Dendritic cell treated with granulocyte-macrophage colony-stimulating factor and Interleukin-4, amounts not matched to agents 40 ng/mL and 50 ng/mL, for 4 days (primary cell): ENCODE data around the gene ALG9.
"Not testable (repeated sequence)": the region's sequence is repeated elsewhere in the genome, so short reads cannot be mapped to it uniquely, and the experiment has no call there.

Experiments
- H3K27ac Mint-ChIP-seq: one replicate; pipeline ENCODE4 v1.8.0; 2022; ENCODE audit warnings: mild to moderate bottlenecking, mixed read lengths
- H3K27me3 Mint-ChIP-seq: one replicate; pipeline ENCODE4 v1.8.0; 2022; ENCODE audit warnings: mild to moderate bottlenecking, mixed read lengths
- H3K36me3 Mint-ChIP-seq: one replicate; pipeline ENCODE4 v1.8.0; 2022; ENCODE audit warnings: low read depth, mixed read lengths
- H3K4me1 Mint-ChIP-seq: one replicate; pipeline ENCODE4 v1.8.0; 2022; ENCODE audit warnings: low read depth, mixed read lengths
- H3K4me3 Mint-ChIP-seq: one replicate; pipeline ENCODE4 v1.8.0; 2022; ENCODE audit warnings: mild to moderate bottlenecking, moderate library complexity, mixed read lengths
- H3K9me3 Mint-ChIP-seq: one replicate; pipeline ENCODE4 v1.8.0; 2022; ENCODE audit warnings: mixed read lengths
- intact Hi-C: fragments of 100-400 bp; cut with micrococcal nuclease; formaldehyde crosslinking; loops from one replicate; pipeline ENCODE4 v1.15.0; 2022

ALG9 gene

DNA sequence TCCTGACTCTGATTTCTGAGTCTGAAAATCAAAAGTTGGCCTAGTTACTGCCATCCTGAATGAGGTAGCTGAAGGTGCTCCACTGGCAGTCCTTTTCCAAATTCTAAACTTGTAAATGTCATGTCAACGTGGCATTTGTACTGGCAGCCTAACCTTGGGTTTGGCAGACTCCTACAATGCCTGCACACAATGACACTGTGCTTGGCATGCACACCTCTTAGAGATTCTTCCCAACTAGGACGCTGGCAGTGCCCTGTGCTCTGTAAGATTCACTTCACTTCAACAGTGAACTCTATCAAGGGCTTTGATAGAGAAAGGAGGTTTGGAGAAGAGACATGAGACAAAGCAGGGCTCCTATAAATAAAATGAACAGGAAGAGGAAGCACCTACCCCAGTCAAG lies 83.3 kb downstream of the ALG9 start:
- H3K36me3 Mint-ChIP-seq = peaks cover 21% of the 10 kb centered on the region
- no peaks in the 10 kb centered on the region for H3K9me3 Mint-ChIP-seq
- no peaks in the 10 kb centered on the region for H3K27me3 Mint-ChIP-seq
- intact Hi-C loops = no loop called here
- H3K4me1 Mint-ChIP-seq = peaks cover 14% of the 10 kb centered on the region
- H3K4me3 Mint-ChIP-seq = no peak overlapping the region
- no peak overlapping the region for H3K27ac Mint-ChIP-seq

DNA sequence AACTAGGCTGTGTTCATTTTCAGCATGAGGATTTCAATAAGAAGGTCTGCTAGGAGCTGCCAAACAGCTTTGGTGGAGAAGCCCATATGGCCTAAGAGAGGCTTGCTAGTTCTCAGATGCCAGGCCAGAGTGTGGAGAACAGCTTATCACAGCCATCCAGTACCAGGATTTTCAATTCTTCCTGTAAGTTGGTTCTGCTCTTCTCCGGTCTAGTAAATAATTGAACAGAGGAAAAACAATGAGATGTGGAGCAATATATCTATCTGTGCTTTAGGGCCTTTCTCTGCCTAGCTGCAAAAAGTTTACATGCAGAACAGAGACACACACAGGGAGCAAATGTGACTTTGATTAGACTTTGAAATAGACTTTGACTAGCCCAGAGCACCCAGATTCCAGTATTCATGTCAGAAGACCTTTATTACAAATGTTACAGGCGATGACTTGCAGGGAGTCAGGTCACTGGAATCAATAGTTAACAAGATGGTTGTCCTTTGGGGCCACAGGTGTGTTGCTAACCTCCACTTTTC lies 85.4 kb downstream of the ALG9 start:
- intact Hi-C loops = no loop called here
- peaks cover 13% of the 10 kb centered on the region for H3K36me3 Mint-ChIP-seq

DNA sequence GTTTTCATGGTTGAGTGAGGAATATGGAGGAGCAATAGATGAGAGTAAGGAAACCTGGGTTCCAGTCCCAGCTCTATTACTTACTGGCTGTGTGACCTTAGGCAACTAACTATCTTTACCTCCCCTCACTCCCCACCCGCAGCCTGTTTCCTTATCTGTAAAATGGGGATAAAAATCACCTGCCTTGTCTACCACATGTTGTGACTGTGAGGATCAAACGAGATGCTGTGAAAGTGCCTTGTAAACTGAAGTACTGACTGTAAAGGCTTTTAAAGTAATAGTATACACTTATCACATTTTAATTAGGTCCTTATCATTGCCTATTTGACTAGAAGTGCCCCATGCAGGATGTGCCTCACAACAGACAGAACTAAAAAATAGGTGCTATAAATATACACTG lies 86.3 kb downstream of the ALG9 start:
- intact Hi-C loops = no loop called here
- peaks cover 13% of the 10 kb centered on the region for H3K36me3 Mint-ChIP-seq
- no peak overlapping the region for H3K4me3 Mint-ChIP-seq
- H3K9me3 Mint-ChIP-seq = no peaks in the 10 kb centered on the region
- no peaks in the 10 kb centered on the region for H3K27me3 Mint-ChIP-seq
- H3K27ac Mint-ChIP-seq = no peak overlapping the region
- peaks cover 8% of the 10 kb centered on the region for H3K4me1 Mint-ChIP-seq

More for the DNA sequence above, 85.4 kb downstream of the ALG9 start:
- H3K27ac Mint-ChIP-seq = no peak overlapping the region
- H3K4me3 Mint-ChIP-seq = no peak overlapping the region
- H3K4me1 Mint-ChIP-seq = peaks cover 8% of the 10 kb centered on the region
- H3K27me3 Mint-ChIP-seq = no peaks in the 10 kb centered on the region
- no peaks in the 10 kb centered on the region for H3K9me3 Mint-ChIP-seq

DNA sequence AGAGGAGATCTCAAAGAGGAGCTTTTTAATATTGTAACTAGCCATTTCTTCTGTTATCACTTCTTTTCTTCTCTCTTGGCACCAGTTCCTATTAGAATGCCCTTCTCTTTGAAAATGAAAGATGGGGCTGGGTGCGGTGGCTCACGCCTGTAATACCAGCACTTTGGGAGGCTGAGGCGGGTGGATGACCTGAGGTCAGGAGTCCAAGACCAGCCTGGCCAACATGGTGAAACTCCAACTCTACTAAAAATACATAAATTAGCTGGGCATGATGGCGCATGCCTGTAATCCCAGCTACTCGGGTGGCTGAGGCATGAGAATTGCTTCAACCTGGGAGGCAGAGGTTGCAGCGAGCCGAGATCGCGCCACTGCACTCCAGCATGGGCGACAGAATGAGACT lies 87.1 kb downstream of the ALG9 start:
- H3K27ac Mint-ChIP-seq, intact Hi-C loops, H3K4me3 Mint-ChIP-seq, H3K9me3 Mint-ChIP-seq, H3K27me3 Mint-ChIP-seq, H3K4me1 Mint-ChIP-seq: not testable (repeated sequence)
- peaks cover 13% of the 10 kb centered on the region for H3K36me3 Mint-ChIP-seq

DNA sequence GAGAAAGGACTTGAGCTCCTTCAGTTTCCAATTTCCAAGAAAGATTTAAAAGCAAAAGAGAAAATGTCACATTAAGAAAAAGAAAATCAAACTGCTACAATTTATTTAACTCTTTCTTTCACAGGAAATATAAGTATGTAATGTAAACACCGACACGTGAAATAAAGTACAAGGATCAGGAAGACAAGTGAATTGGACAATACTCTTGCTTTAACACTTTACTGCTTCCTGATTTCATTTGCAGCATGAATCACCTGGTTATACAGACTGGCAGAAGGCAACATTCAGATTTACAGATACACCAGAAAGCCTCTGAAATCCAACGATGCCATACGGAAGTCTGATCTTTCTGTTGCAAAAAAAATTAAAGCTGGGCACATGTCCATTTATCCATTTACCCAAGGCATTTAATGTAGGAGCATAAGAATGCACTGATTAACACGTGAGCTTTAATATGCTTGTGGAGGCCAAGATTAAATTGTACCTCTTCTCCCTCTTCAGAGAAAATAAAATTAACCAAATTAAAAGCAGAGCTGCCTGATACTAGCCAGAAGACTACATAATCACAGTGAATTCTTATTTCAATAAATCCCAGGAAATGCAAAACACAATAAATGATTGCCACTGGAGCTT lies 89.2 kb downstream of the ALG9 start:
- no peak overlapping the region for H3K27ac Mint-ChIP-seq
- intact Hi-C loops = no loop called here
- H3K4me1 Mint-ChIP-seq = no peaks in the 10 kb centered on the region
- no peaks in the 10 kb centered on the region for H3K27me3 Mint-ChIP-seq
- H3K9me3 Mint-ChIP-seq = no peaks in the 10 kb centered on the region
- H3K36me3 Mint-ChIP-seq = peaks cover 13% of the 10 kb centered on the region
- no peak overlapping the region for H3K4me3 Mint-ChIP-seq

DNA sequence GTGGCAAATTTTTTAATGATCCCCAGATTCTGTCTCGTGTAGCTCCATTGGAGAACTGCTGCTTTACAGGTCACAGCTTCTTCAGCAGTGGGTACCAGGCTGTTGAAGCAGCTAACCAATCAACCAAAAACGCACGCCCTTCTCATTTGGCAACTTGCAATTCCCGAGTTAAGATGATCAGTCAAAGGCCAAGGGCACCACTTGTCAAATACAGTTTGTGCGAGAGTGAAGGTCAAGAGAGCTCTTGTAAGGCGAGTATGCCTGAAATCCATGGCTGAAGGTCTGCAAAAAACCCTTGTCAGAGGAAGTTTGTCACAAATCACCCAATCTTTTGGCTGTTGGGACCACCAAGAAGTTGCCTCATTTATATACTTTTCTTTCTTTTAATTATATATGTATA lies 92.3 kb downstream of the ALG9 start:
- no peaks in the 10 kb centered on the region for H3K36me3 Mint-ChIP-seq
- H3K27me3 Mint-ChIP-seq = no peaks in the 10 kb centered on the region
- no peaks in the 10 kb centered on the region for H3K9me3 Mint-ChIP-seq
- H3K27ac Mint-ChIP-seq = no peak overlapping the region
- intact Hi-C loops = loop anchor here (5.0 to 10.0 kb wide), 3 partner anchors 63 to 324 kb away; no protein-coding TSS in a partner anchor
- no peaks in the 10 kb centered on the region for H3K4me1 Mint-ChIP-seq
- H3K4me3 Mint-ChIP-seq = no peak overlapping the region

DNA sequence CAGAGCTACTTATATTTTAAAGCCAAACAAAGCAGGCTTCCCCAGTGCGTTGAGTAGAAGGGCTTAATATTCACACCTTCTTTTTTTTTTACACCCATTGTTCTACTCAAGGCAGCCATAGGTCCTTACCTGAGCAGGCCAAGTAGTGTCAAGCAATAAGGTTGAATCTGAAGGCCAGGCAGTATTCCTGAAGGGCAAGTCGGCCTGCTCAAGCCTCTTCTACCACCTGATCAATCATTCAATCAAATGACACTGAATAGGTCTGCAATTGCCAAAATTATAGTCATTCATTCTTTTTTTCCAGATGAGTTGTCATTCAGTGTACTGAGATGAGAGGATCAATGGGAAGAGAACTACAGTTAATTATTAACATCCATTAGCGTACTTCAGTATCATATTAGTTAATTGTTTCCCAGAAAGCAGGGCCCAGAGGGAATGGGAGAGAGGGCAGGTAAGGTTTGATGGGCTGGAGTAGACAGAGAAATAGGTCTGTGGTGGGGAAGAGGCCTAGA lies 93.3 kb downstream of the ALG9 start:
- no peak overlapping the region for H3K27ac Mint-ChIP-seq
- H3K4me3 Mint-ChIP-seq = no peak overlapping the region
- H3K9me3 Mint-ChIP-seq = no peaks in the 10 kb centered on the region
- no peaks in the 10 kb centered on the region for H3K27me3 Mint-ChIP-seq
- intact Hi-C loops = loop anchor here (5.0 to 10.0 kb wide), 3 partner anchors 64 to 323 kb away; no protein-coding TSS in a partner anchor
- H3K36me3 Mint-ChIP-seq = no peaks in the 10 kb centered on the region
- H3K4me1 Mint-ChIP-seq = no peaks in the 10 kb centered on the region

DNA sequence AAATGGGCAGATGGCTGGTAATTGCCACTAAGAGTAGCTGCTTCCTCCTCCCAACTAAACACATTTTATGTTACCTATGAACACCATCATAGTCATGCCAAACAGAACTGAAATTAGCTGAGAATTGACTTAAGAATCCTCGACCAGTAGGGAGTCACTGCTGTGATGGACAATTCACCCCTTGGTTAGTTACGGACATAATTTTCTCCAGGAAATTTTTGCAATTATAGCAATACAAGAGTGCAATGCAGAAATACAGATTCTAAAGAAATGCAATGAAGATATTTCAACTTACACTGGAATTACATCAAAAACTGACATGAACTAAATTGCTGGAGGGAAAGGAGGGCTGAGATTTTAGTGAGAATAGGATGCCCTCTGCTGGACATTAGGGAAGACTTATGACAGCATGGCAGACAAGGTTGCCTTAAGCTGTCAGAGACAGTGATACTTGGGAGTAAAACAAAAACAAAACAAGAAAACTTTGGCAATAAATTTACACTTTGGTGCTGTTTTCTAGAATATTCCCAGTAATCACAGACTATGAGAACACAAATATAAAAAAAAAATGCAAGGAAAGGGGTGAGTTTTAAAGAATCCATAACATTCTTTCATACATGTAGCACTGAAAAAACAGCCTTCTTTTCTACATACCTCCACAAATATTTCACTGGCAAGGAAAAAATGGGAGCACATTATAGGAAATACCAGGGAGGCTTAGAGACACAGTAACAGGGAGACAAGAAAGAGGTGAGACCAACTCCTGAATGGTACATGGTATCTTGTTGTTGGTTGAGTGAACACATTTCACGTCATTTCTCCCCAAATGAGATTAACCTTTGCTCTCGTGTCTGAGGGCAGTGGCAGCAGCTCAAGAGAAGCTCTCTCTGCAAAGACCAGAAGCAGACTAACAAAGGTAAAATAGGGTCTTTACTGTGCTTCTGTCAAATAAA lies 94.0 kb downstream of the ALG9 start:
- Mint-ChIP-seq H3K36me3 (no peaks in the 10 kb centered on the region), H3K4me3 (no peak overlapping the region), H3K9me3 (no peaks in the 10 kb centered on the region), H3K27ac (no peak overlapping the region), H3K4me1 (no peaks in the 10 kb centered on the region), H3K27me3 (no peaks in the 10 kb centered on the region)
- intact Hi-C loops = loop anchor here (1.0 to 10.0 kb wide), 4 partner anchors 65 to 323 kb away; no protein-coding TSS in a partner anchor

DNA sequence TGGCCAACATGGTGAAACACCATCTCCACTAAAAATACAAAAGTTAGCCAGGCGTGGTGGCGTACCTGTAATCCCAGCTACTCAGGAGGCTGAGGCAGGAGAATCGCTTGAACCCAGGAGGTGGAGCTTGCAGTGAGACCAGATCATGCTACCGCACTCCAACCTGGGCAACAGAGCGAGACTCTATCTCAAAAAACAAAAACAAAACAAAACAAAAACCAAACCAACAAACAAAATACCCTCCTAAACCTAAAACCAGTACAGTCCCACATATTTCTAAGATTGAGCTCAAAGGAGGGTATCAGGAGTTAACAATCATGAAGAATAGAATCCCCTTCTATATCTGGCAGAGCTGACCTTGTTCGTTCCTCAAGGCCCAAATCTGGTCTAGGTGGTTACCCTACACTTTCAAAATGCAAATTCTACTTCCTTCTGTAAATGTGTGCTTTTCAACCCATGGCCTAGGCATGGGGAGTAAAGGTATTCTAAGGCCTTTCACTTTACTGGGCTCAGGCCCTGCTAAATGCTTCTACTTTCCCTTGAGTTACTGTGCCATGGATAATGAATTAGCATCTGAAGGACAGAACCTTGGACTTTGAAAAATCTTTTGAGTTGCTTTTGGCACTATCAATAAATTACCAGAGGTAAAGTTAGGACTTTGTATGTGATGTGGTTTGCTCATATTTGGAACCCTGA lies 94.8 kb downstream of the ALG9 start:
- H3K9me3 Mint-ChIP-seq = no peaks in the 10 kb centered on the region
- no peaks in the 10 kb centered on the region for H3K27me3 Mint-ChIP-seq
- H3K4me3 Mint-ChIP-seq = no peak overlapping the region
- no peak overlapping the region for H3K27ac Mint-ChIP-seq
- no peaks in the 10 kb centered on the region for H3K36me3 Mint-ChIP-seq
- intact Hi-C loops = loop anchor here (1.0 to 10.0 kb wide), 4 partner anchors 66 to 322 kb away; no protein-coding TSS in a partner anchor
- no peaks in the 10 kb centered on the region for H3K4me1 Mint-ChIP-seq

DNA sequence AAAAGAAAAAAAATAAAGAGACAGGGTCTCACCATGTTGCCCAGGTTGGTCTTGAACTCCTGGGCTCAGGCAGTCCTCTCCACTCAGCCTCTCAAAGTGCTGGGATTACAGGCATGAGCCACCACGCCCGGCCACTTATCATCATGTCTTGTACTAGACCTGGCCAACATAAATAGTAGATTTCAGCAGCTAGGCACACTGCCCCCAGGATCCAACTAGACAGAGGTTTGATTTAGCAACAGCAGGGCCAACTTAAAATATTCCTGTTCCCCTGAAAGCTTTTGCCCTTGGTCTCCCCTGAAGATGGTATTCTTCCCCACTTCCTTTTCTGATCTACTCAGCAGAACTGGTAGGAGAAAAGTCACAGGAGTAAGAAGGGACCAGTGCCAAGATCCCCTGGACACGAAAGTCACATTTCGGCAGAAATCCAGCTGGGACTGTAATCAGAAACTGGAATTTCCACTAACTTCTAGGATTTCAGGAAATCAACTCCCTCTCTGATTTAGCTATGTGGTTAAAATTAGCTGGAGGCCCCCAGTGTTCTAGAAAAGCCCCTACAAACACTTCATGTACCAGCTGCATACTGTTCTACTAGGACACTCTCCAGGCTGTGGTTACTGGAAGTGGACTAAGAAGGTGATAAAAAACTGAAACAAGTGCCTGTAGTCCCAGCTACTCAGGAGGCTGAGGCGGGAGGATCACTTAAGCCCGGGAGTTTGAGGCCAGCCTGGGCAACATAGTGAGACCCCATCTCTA lies 96.2 kb downstream of the ALG9 start:
- Mint-ChIP-seq H3K4me1 (no peaks in the 10 kb centered on the region), H3K9me3 (no peaks in the 10 kb centered on the region), H3K4me3 (no peak overlapping the region), H3K36me3 (no peaks in the 10 kb centered on the region), H3K27me3 (no peaks in the 10 kb centered on the region), H3K27ac (no peak overlapping the region)
- intact Hi-C loops = loop anchor here (5.0 to 10.0 kb wide), 3 partner anchors 67 to 320 kb away; no protein-coding TSS in a partner anchor

DNA sequence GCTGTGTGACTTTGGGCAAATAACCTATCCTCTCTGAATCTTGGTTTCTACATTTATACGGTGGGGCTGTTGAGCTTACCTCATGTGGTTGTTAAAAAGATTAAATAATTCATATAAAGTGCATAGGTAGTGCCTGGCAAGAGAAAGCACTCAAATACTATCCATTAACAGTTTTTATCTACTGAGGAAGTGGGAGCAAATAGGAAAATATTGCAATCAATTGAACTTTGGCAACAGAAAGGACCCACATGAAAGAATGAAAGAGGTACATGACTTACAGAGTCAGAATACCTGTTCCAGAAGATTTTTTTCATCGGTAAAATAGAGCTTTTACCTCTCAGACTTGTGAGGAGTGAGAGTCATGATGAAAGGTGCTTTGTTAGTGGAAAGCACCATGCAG lies 98.8 kb downstream of the ALG9 start:
- intact Hi-C loops = loop anchor here (10.0 kb wide), 1 partner anchor 318 kb away; no protein-coding TSS in a partner anchor
- no peaks in the 10 kb centered on the region for H3K36me3 Mint-ChIP-seq
- no peak overlapping the region for H3K4me3 Mint-ChIP-seq
- no peaks in the 10 kb centered on the region for H3K4me1 Mint-ChIP-seq
- H3K27me3 Mint-ChIP-seq = no peaks in the 10 kb centered on the region
- no peak overlapping the region for H3K27ac Mint-ChIP-seq
- no peaks in the 10 kb centered on the region for H3K9me3 Mint-ChIP-seq

DNA sequence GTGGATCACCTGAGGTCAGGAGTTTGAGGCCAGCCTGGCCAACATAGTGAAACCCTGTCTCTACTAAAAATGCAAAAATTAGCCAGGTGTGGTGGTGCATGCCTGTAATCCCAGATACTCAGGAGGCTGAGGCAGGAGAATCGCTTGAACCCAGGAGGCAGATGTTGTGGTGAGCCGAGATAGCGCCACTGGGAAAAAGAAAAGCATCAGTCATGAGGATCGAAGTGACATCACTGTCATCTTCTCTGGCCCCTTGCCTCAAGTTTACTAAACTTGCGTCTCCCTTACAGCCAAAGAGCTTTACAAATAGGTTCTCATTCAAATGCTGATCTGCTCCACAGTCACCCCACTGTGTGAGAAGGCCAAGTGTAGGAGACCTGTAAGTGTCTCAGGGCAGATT lies 100.2 kb downstream of the ALG9 start:
- H3K27ac Mint-ChIP-seq, H3K9me3 Mint-ChIP-seq, H3K27me3 Mint-ChIP-seq, H3K4me3 Mint-ChIP-seq, H3K36me3 Mint-ChIP-seq: not testable (repeated sequence)
- intact Hi-C loops = loop anchor here (10.0 kb wide), 1 partner anchor 316 kb away; no protein-coding TSS in a partner anchor
- peaks cover 11% of the 10 kb centered on the region for H3K4me1 Mint-ChIP-seq
